ENCODE measurements around the gene OTULIN.

Gene OTULIN

DNA sequence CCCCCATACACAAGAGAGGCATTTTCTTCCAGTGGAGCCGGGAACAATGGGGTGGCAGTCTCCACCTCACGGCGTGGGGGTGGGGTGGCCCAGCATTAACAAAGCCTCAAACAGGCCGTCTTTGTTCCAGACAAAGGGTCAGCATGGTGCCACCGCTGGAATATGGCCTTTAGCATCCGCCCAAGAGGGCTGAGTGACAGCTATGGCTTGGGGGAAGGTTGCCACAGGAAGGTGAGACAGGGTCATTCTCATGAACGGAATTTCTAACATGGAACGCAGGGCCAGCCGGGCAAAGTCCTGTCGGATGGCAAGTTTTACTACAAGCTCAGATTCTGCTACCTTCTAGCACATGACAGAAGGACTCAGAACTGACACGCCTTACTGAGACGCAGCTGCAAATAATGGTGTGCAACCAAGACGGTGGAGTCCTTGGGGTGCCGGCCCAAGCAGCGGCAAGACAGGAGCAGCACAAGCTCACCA is 64.0 kb downstream of the OTULIN start:
- Histone ChIP-seq H3K4me2 (ENCODE audit: low read length) (no peak overlapping the region), H4K20me1 (ENCODE audit: insufficient read depth, low read length) (no peaks in the 10 kb centered on the region), H3K27me3 (ENCODE audit: low read depth, low read length) (no peaks in the 10 kb centered on the region), H3K79me2 (ENCODE audit: low read length) (no peaks in the 10 kb centered on the region), H2AFZ (ENCODE audit: low read depth, low read length) (no peak overlapping the region), H3K9me3 (ENCODE audit: insufficient read depth, low read length) (0 out of 2 replicates have a peak, but pooled peaks cover 3% of the 10 kb centered on the region), H3K4me3 (ENCODE audit: low read length) (no peak overlapping the region), H3K36me3 (replicated peaks; ENCODE audit: low read depth, low read length) (peaks cover 4% of the 10 kb centered on the region), H3K4me1 (ENCODE audit: low read length) (peaks cover 14% of the 10 kb centered on the region), H3K9ac (ENCODE audit: low read length) (no peak overlapping the region), H3K27ac (ENCODE audit: low read length) (no peak overlapping the region)
- TF ChIP-seq EZH2phosphoT487 (IDR thresholded peaks at IDR 0.05; ENCODE audit: low read depth) (no peak), CTCF (IDR thresholded peaks at IDR 0.05; ENCODE audit: low read depth, low read length) (no peak)

DNA sequence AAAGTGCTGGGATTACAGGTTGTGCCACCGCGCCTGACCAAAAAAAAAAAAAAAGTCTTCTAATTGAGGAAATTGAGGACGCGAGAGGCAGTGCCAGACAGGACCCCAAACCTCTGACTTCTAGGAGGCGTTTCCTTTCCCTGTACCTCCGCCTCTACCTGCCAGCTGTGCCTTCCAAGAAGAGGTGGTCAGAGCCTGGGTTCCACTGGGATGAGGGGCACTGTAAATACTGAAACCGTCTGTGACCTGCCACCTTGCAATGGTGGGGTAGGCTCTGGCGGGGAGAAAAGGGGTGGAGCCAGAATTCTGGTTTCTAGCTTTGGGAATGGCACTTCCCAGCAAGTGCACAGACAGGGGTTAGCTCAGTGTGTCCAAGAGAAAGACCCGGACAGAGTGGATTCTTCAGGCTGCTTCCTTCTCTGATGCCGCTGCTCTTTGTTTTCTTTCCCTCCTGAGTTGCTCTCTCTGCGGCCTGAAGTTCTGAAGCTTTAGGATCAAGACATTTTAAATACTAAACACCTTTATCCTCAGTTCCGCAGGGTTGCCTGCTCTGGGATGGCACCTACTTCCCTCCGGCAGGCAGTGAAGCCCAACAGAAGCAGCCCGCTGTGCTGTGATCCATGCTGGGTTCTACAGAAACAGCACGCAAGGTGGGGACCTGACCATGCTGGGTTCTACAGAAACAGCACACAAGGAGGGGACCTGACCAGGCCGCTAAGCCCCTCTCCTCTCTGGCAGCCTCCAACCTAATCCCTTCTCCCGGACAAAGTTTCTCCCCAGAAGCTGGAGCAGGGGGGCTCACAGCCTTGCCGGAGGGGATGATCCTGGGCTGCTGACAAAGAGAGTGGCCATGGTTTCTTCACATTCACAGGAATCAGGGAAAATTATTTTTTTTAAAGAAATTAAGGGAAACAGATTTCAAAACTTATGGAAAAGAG is 65.2 kb downstream of the OTULIN start:
- no peak overlapping the region for H3K4me3 ChIP-seq (ENCODE audit: low read length)
- H4K20me1 ChIP-seq (ENCODE audit: insufficient read depth, low read length) = no peaks in the 10 kb centered on the region
- H3K4me1 ChIP-seq (ENCODE audit: low read length) = peaks cover 9% of the 10 kb centered on the region
- no peak overlapping the region for H3K4me2 ChIP-seq (ENCODE audit: low read length)
- no peak for TF ChIP-seq EZH2phosphoT487 (IDR thresholded peaks at IDR 0.05; ENCODE audit: low read depth)
- TF ChIP-seq CTCF (IDR thresholded peaks at IDR 0.05; ENCODE audit: low read depth, low read length) = no peak
- H3K9me3 ChIP-seq (ENCODE audit: insufficient read depth, low read length) = no peaks in the 10 kb centered on the region
- no peak overlapping the region for H3K9ac ChIP-seq (ENCODE audit: low read length)
- H3K27me3 ChIP-seq (ENCODE audit: low read depth, low read length) = no peaks in the 10 kb centered on the region
- no peaks in the 10 kb centered on the region for H3K36me3 ChIP-seq (replicated peaks; ENCODE audit: low read depth, low read length)
- H2AFZ ChIP-seq (ENCODE audit: low read depth, low read length) = no peak overlapping the region
- no peaks in the 10 kb centered on the region for H3K79me2 ChIP-seq (ENCODE audit: low read length)
- H3K27ac ChIP-seq (ENCODE audit: low read length) = no peak overlapping the region

DNA sequence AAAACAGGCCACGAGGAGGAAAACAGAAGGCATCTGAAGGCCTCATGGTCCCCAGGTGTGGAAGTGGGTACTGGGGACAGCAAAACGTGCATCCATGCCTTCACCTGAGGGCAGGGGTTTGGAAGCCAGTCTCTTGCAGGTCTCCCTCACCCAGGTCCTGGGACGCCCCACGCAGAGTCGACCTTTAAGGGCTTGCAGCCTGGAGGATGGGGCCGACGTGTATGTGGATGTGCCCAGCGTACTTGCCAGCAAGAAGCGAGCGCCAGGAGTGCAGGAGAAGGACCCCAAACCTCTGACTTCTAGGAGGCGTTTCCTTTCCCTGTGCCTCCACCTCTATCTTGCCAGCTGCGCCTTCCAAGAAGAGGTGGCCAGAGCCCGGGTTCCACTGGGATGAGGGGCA is 65.9 kb downstream of the OTULIN start:
- Histone ChIP-seq H3K9ac (ENCODE audit: low read length) (no peak overlapping the region), H3K4me3 (ENCODE audit: low read length) (no peak overlapping the region), H3K27me3 (ENCODE audit: low read depth, low read length) (no peaks in the 10 kb centered on the region), H3K36me3 (replicated peaks; ENCODE audit: low read depth, low read length) (no peaks in the 10 kb centered on the region), H3K4me1 (ENCODE audit: low read length) (peaks cover 10% of the 10 kb centered on the region), H3K27ac (ENCODE audit: low read length) (no peak overlapping the region), H3K79me2 (ENCODE audit: low read length) (no peaks in the 10 kb centered on the region), H3K4me2 (ENCODE audit: low read length) (no peak overlapping the region), H4K20me1 (ENCODE audit: insufficient read depth, low read length) (no peaks in the 10 kb centered on the region), H2AFZ (ENCODE audit: low read depth, low read length) (no peak overlapping the region), H3K9me3 (ENCODE audit: insufficient read depth, low read length) (no peaks in the 10 kb centered on the region)
- TF ChIP-seq CTCF (IDR thresholded peaks at IDR 0.05; ENCODE audit: low read depth, low read length) (no peak), EZH2phosphoT487 (IDR thresholded peaks at IDR 0.05; ENCODE audit: low read depth) (no peak)

DNA sequence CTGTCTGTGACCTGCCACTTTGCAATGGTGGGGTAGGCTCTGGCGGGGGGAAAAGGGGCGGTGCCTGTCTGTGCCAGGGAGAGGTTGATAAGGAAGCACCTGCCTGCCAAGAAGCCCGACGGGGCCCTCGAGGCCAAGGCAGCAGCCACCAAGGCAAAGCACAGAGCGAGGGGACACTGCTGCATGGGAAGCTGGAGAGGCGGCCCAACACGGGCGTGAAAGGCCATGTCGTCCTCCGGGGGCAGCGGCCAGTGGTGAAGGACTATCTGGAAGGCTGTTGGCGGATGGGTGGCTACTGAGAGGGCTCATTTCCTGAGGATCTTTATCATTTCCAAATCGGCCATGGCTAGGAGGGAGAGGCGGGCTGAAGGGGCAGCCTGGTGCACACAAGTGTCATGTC is 66.4 kb downstream of the OTULIN start:
- Histone ChIP-seq H3K4me1 (ENCODE audit: low read length) (peaks cover 10% of the 10 kb centered on the region), H3K27ac (ENCODE audit: low read length) (no peak overlapping the region), H3K4me3 (ENCODE audit: low read length) (no peak overlapping the region), H2AFZ (ENCODE audit: low read depth, low read length) (no peak overlapping the region), H3K9ac (ENCODE audit: low read length) (no peak overlapping the region), H3K4me2 (ENCODE audit: low read length) (no peak overlapping the region), H3K27me3 (ENCODE audit: low read depth, low read length) (no peaks in the 10 kb centered on the region), H3K9me3 (ENCODE audit: insufficient read depth, low read length) (no peaks in the 10 kb centered on the region), H3K36me3 (replicated peaks; ENCODE audit: low read depth, low read length) (no peaks in the 10 kb centered on the region), H4K20me1 (ENCODE audit: insufficient read depth, low read length) (no peaks in the 10 kb centered on the region), H3K79me2 (ENCODE audit: low read length) (no peaks in the 10 kb centered on the region)
- TF ChIP-seq EZH2phosphoT487 (IDR thresholded peaks at IDR 0.05; ENCODE audit: low read depth) = no peak

Data from OCI-LY3 (cell line).